ENCODE measurements around the gene STRN3. TPM values are rescaled to one million over a fixed set of nuclear protein-coding genes. Genes with fewer than 3 reads are reported as not detected.
"Not testable (repeated sequence)": the region's sequence is repeated elsewhere in the genome, so short reads cannot be mapped to it uniquely, and the experiment has no call there.

STRN3 gene
- total and polyA plus RNA-seq, 10 donors = 7.6 to 50.1 (median 34.3) TPM

DNA sequence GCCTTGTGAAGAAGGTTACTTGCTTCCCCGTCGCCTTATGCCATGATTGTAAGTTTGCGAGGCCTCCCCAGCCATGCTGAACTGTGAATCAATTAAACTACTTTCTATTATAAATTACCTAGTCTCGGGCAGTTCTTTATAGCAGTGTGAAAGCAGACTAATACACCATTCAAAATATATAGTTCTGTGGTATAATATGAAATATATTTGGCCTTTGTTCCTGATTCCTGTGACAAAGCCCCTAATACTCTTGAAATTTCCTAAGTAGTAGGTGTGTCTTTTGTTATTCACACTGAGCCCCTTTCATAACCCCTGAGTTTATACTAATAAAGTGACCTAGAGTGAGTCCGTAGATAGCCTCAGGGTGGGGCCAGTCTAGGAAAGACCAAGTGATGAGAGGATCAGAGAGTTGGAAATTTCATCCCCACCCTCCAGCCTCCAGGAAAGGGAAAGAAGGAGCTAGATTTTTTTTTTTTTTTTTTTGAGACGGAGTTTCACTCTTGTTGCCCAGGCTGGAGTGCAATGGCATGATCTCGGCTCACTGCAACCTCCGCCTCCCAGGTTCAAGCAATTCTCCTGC lies 19.4 kb upstream of the STRN3 start:
- Histone ChIP-seq H3K27ac (no peak overlapping the region), H3K9me3 (no peaks in the 10 kb centered on the region), H3K4me1 (peaks cover 0 to 5% (median 0%) of the 10 kb centered on the region in 6 donors), H3K27me3 (replicated peaks in 1 of 7) (no peaks in the 10 kb centered on the region), H3K36me3 (no peaks in the 10 kb centered on the region), H3K4me3 (no peak overlapping the region)
- TF ChIP-seq, protein P1, sequence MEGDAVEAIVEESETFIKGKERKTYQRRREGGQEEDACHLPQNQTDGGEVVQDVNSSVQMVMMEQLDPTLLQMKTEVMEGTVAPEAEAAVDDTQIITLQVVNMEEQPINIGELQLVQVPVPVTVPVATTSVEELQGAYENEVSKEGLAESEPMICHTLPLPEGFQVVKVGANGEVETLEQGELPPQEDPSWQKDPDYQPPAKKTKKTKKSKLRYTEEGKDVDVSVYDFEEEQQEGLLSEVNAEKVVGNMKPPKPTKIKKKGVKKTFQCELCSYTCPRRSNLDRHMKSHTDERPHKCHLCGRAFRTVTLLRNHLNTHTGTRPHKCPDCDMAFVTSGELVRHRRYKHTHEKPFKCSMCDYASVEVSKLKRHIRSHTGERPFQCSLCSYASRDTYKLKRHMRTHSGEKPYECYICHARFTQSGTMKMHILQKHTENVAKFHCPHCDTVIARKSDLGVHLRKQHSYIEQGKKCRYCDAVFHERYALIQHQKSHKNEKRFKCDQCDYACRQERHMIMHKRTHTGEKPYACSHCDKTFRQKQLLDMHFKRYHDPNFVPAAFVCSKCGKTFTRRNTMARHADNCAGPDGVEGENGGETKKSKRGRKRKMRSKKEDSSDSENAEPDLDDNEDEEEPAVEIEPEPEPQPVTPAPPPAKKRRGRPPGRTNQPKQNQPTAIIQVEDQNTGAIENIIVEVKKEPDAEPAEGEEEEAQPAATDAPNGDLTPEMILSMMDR (IDR thresholded peaks at IDR 0.05 in 8 of 11, conservative IDR thresholded peaks at IDR 0.05 in 3 of 11) = no peak
- TF ChIP-seq POLR2AphosphoS5 (IDR thresholded peaks at IDR 0.05) (no peak), POLR2A (IDR thresholded peaks at IDR 0.05) (no peak)
- DNase-seq = no peak
- 93 to 96% (median 95%) methylated on average over 6 to 8 of the region's 8 CpGs for WGBS, 5 donors
- intact Hi-C loops (cut with DNase I; ENCODE audit: low total_unique reads) = no loop called here

DNA sequence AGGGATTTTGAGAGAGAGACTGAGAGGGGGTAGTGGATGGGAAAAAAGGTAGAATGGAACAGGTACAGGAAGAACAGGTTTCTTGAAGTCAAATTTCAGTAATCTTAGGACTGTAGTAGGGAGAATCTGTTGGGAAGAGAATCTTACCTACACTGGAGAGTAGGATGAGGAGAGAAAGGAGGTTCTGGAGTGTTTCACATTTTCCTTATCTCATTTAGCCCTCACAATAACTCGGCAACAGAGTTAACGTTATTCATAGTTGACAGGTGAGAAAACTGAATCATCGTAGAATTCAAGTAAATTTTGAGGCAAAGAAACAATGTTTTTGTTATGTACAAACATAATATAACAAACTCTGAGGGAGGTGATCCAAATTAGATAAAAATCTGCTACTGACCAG lies 17.2 kb upstream of the STRN3 start:
- TF ChIP-seq, protein P1 (IDR thresholded peaks at IDR 0.05 in 8 of 11, conservative IDR thresholded peaks at IDR 0.05 in 3 of 11) = no peak
- no peak for TF ChIP-seq POLR2AphosphoS5 (IDR thresholded peaks at IDR 0.05)
- no peak for TF ChIP-seq POLR2A (IDR thresholded peaks at IDR 0.05)
- DNase-seq = no peak
- 85 to 90% (median 87%) methylated on average over 3 of the region's 3 CpGs for WGBS, 5 donors
- Histone ChIP-seq H3K36me3 (no peaks in the 10 kb centered on the region), H3K4me3 (no peak overlapping the region), H3K4me1 (peaks cover 0 to 9% (median under 1%) of the 10 kb centered on the region in 6 donors), H3K27ac (no peak overlapping the region), H3K9me3 (no peaks in the 10 kb centered on the region), H3K27me3 (replicated peaks in 1 of 7) (no peaks in the 10 kb centered on the region)
- intact Hi-C loops (cut with DNase I; ENCODE audit: low total_unique reads) = no loop called here

GRCh38 chr14:31042893-31043292 lies 16.7 kb upstream of the STRN3 start:
- H3K27ac ChIP-seq; H3K9me3 ChIP-seq; H3K36me3 ChIP-seq; H3K4me3 ChIP-seq; intact Hi-C loops (cut with DNase I; ENCODE audit: low total_unique reads); H3K27me3 ChIP-seq (replicated peaks in 1 of 7); DNase-seq: not testable (repeated sequence)
- peaks cover 0 to 14% (median 1%) of the 10 kb centered on the region in 6 donors for H3K4me1 ChIP-seq
- 90 to 95% (median 92%) methylated on average over 10 of the region's 10 CpGs for WGBS, 5 donors

GRCh38 chr14:31042300-31042699 lies 16.1 kb upstream of the STRN3 start:
- 90 to 96% (median 92%) methylated on average over 1 of the region's 1 CpG for WGBS, 5 donors
- DNase-seq = no peak
- no peak overlapping the region for H3K27ac ChIP-seq
- no peaks in the 10 kb centered on the region for H3K27me3 ChIP-seq (replicated peaks in 1 of 7)
- H3K36me3 ChIP-seq = peaks cover 0 to 6% (median 0%) of the 10 kb centered on the region in 6 donors
- no peak overlapping the region for H3K4me3 ChIP-seq
- peaks cover 0 to 18% (median 3%) of the 10 kb centered on the region in 6 donors for H3K4me1 ChIP-seq
- no peak for TF ChIP-seq POLR2A (IDR thresholded peaks at IDR 0.05)
- intact Hi-C loops (cut with DNase I; ENCODE audit: low total_unique reads) = no loop called here
- no peaks in the 10 kb centered on the region for H3K9me3 ChIP-seq

DNA sequence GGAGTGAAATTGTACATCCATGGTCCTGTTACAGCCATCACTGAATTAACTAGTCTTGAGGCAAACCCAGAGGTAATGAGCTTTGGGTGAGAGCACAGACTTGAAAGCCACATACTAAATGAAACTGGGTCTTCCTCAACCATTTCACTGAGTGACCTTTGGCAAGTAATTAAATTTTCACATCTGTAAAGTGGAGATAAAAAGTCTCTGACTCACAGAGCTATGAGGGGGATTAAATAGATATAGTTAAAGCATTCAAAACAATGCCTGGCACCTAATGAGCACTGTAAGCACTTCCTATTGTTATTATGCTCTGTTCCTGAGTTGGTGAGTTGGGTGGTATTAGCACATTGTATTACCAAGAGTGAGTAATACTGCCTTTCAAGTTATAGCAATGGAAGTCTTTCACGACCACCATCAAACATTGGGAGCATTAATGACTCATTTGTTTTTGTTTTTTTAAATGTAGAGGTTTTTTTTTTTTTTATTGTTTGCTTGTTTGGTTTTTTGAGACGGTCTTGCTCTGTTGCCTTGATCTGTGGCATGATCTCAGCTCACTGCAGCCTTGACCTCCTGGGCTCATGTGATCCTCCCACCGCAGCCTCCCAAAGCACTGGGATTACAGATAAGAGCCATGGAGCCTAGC lies 12.5 kb upstream of the STRN3 start:
- WGBS, 5 donors = 36 to 60% (median 48%) methylated on average over 2 to 3 of the region's 3 CpGs
- Histone ChIP-seq H3K36me3 (peaks cover 0 to 14% (median 0%) of the 10 kb centered on the region in 6 donors), H3K27me3 (replicated peaks in 1 of 7) (no peaks in the 10 kb centered on the region), H3K27ac (peak overlapping the region in 7 of 8 donors; percentile 40 to 75 (median 65)), H3K4me1 (peaks cover 0 to 18% (median 5%) of the 10 kb centered on the region in 6 donors), H3K9me3 (no peaks in the 10 kb centered on the region), H3K4me3 (no peak overlapping the region)
- TF ChIP-seq POLR2AphosphoS5 (IDR thresholded peaks at IDR 0.05) = peak in 1 of 3 donors; percentile 20
- TF ChIP-seq, protein P1 (IDR thresholded peaks at IDR 0.05 in 8 of 11, conservative IDR thresholded peaks at IDR 0.05 in 3 of 11) = no peak
- TF ChIP-seq POLR2A (IDR thresholded peaks at IDR 0.05) = no peak
- DNase-seq = no peak
- intact Hi-C loops (cut with DNase I; ENCODE audit: low total_unique reads) = no loop called here

Measured in spleen (tissue), 11 donors.